Esophagus muscularis mucosa (tissue), 4 donors: ENCODE data around the gene PRAMEF17. TPM values are rescaled to one million over a fixed set of nuclear protein-coding genes. Genes with fewer than 3 reads are reported as not detected.
"Not testable (repeated sequence)": the region's sequence is repeated elsewhere in the genome, so short reads cannot be mapped to it uniquely, and the experiment has no call there.

Source experiments
- DNase-seq: peaks from one replicate; pipeline ENCODE4 v3.0.0-alpha.2; 2017; ENCODE audit errors: extremely low spot score
- H3K27ac ChIP-seq, 4 donors: fragments of 200-600 bp; sonication (generic); replicated peaks in 1 of 4; 1 replicate in 3 of 4; 2 replicates in 1 of 4; pipeline ENCODE4 v1.5.1; 2016 to 2019; ENCODE audit warnings: mild to moderate bottlenecking in 1 of 4
- H3K27me3 ChIP-seq, 4 donors: fragments of 200-600 bp; sonication (generic); one replicate each; pipeline versions ENCODE4 v1.5.1 to v1.6.0; 2016 to 2019
- H3K36me3 ChIP-seq, 4 donors: fragments of 200-600 bp; sonication (generic); one replicate each; pipeline ENCODE4 v1.5.1; 2016 to 2019
- H3K4me1 ChIP-seq, 4 donors: fragments of 200-600 bp; sonication (generic); one replicate each; pipeline ENCODE4 v1.5.1; 2016 to 2019
- H3K4me3 ChIP-seq, 4 donors: fragments of 200-600 bp; sonication (generic); 1 replicate in 2 of 4; 2 replicates in 2 of 4; pipeline ENCODE4 v1.5.1; 2016 to 2019; ENCODE audit warnings: mild to moderate bottlenecking in 4 of 4, moderate library complexity in 1 of 4
- H3K9me3 ChIP-seq, 4 donors: fragments of 200-600 bp; sonication (generic); 1 replicate in 3 of 4; 2 replicates in 1 of 4; pipeline ENCODE4 v1.5.1; 2016 to 2019
- CTCF ChIP-seq, 3 experiments: fragments of 200-600 bp in 2 of 3; fragments of 450-650 bp in 1 of 3; sonication (generic) in 2 of 3; IDR thresholded peaks; one replicate each; pipeline ENCODE4 v1.5.1; 2017 to 2019; ENCODE audit warnings: antibody characterized with exemption in 3 of 3, mild to moderate bottlenecking in 2 of 3, moderate library complexity in 1 of 3
- EP300 ChIP-seq: sonication (generic); formaldehyde crosslinking; IDR thresholded peaks from one replicate; pipeline ENCODE4 v1.6.1; 2017; ENCODE audit warnings: antibody characterized with exemption
- POLR2A ChIP-seq: fragments of 450-650 bp; IDR thresholded peaks from one replicate; pipeline ENCODE4 v1.6.1; 2017; ENCODE audit warnings: antibody characterized with exemption, moderate library complexity, mild to moderate bottlenecking, low read depth
- POLR2AphosphoS5 ChIP-seq, 2 donors: sonication (generic); formaldehyde crosslinking; IDR thresholded peaks; one replicate each; pipeline ENCODE4 v1.6.1; 2017; ENCODE audit warnings: antibody characterized with exemption in 2 of 2
- WGBS: methylation state at CpG from one replicate; pipeline ENCODE4 v1.1.5; 2018; 5-methylcytosine and 5-hydroxymethylcytosine counted together
- intact Hi-C: fragments of 100-400 bp; cut with DNase I; formaldehyde crosslinking; loops from one replicate; pipeline ENCODE4 v1.15.1; 2023
- total RNA-seq, 4 donors: library from RNA; depleted of rRNA; stranded (reverse); fragments of >200 nt; gene quantifications; one replicate each; pipeline versions ENCODE4 v1.1.0 to v1.2.1, GENCODE V29; 2016

The PRAMEF17 gene
- total RNA-seq, 4 donors from 2014 or later: not detected

GRCh38 chr1:13393004-13393403, 3.6 kb downstream of the PRAMEF17 start:
- H3K4me1 ChIP-seq, H3K27ac ChIP-seq, intact Hi-C loops, H3K4me3 ChIP-seq, DNase-seq, H3K27me3 ChIP-seq, H3K9me3 ChIP-seq, H3K36me3 ChIP-seq: not testable (repeated sequence)
- WGBS: 63% methylated on average over 7 of the region's 7 CpGs

- H3K4me1 ChIP-seq, H3K27ac ChIP-seq, H3K27me3 ChIP-seq, intact Hi-C loops, H3K36me3 ChIP-seq, H3K9me3 ChIP-seq, H3K4me3 ChIP-seq, DNase-seq: not testable (repeated sequence)
- 93% methylated on average over 26 of the region's 32 CpGs for WGBS
Observed at GRCh38 chr1:13394761-13395160, 5.3 kb downstream of the PRAMEF17 start.

- H3K27ac ChIP-seq, H3K36me3 ChIP-seq, H3K4me1 ChIP-seq, H3K27me3 ChIP-seq, DNase-seq, H3K9me3 ChIP-seq, H3K4me3 ChIP-seq, intact Hi-C loops: not testable (repeated sequence)
- WGBS: 97% methylated on average over 11 of the region's 22 CpGs
Observed at GRCh38 chr1:13395311-13395710, 5.9 kb downstream of the PRAMEF17 start.

GRCh38 chr1:13407811-13408210, 18.4 kb downstream of the PRAMEF17 start:
- Histone ChIP-seq H3K4me1 (no peaks in the 10 kb centered on the region), H3K27ac (no peak overlapping the region), H3K36me3 (no peaks in the 10 kb centered on the region), H3K27me3 (no peaks in the 10 kb centered on the region), H3K4me3 (no peak overlapping the region), H3K9me3 (peaks cover 0 to 4% (median 0%) of the 10 kb centered on the region in 4 donors)
- DNase-seq: no peak
- intact Hi-C loops: no loop called here
- WGBS: 53% methylated on average over 4 of the region's 4 CpGs
- TF ChIP-seq POLR2AphosphoS5 (IDR thresholded peaks at IDR 0.05): no peak
- no peak for TF ChIP-seq EP300
- TF ChIP-seq POLR2A: no peak
- TF ChIP-seq CTCF (IDR thresholded peaks at IDR 0.05): no peak

- H3K27me3 ChIP-seq, H3K9me3 ChIP-seq, DNase-seq, H3K27ac ChIP-seq, H3K4me3 ChIP-seq, H3K4me1 ChIP-seq, intact Hi-C loops, H3K36me3 ChIP-seq: not testable (repeated sequence)
- WGBS: 59% methylated on average over 4 of the region's 4 CpGs
Observed at GRCh38 chr1:13410150-13410549, 20.7 kb downstream of the PRAMEF17 start, which contains the start of gene PRAMEF20. Gene PRAMEF20 (plus strand): TSS chr1:13410450. CDS start chr1:13416355, 5,905 bp downstream.

GRCh38 chr1:13430495-13430894, 41.1 kb downstream of the PRAMEF17 start:
- intact Hi-C loops: no loop called here
- Histone ChIP-seq H3K4me1 (no peaks in the 10 kb centered on the region), H3K36me3 (no peaks in the 10 kb centered on the region), H3K4me3 (no peak overlapping the region), H3K27me3 (peaks cover 0 to 55% (median 0%) of the 10 kb centered on the region in 4 donors), H3K9me3 (peaks cover 0 to 2% (median 0%) of the 10 kb centered on the region in 4 donors), H3K27ac (no peak overlapping the region)
- no peak for DNase-seq
- 97% methylated on average over 5 of the region's 13 CpGs for WGBS
- TF ChIP-seq POLR2A (no peak), CTCF (IDR thresholded peaks at IDR 0.05) (no peak), POLR2AphosphoS5 (IDR thresholded peaks at IDR 0.05) (no peak), EP300 (no peak)

- DNase-seq: no peak
- Histone ChIP-seq H3K27me3 (peaks cover 0 to 56% (median 0%) of the 10 kb centered on the region in 4 donors), H3K4me3 (no peak overlapping the region), H3K4me1 (no peaks in the 10 kb centered on the region), H3K9me3 (peaks cover 0 to 2% (median 0%) of the 10 kb centered on the region in 4 donors), H3K27ac (no peak overlapping the region), H3K36me3 (no peaks in the 10 kb centered on the region)
- WGBS: 67% methylated on average over 3 of the region's 3 CpGs
- intact Hi-C loops: no loop called here
- no peak for TF ChIP-seq POLR2A
Observed at GRCh38 chr1:13432251-13432650, 42.8 kb downstream of the PRAMEF17 start.

- H3K9me3 ChIP-seq, H3K36me3 ChIP-seq, intact Hi-C loops, H3K27ac ChIP-seq, H3K4me3 ChIP-seq, H3K4me1 ChIP-seq, DNase-seq: not testable (repeated sequence)
- WGBS: 70% methylated on average over 6 of the region's 32 CpGs
- H3K27me3 ChIP-seq: peaks cover 0 to 48% (median 0%) of the 10 kb centered on the region in 4 donors
Observed at GRCh38 chr1:13433694-13434358, 44.4 kb downstream of the PRAMEF17 start.
